D721Med (cell line): ENCODE measurements around the gene CYSLTR2.

Experiments
- DNase-seq: peaks from one replicate; pipeline ENCODE4 v3.0.0; 2011; ENCODE audit warnings: low spot score; ENCODE audit not compliant: insufficient read length
- FAIRE-seq: peaks from 2 replicates; lab custom pipeline; 2011; peaks lifted over from hg19 to GRCh38; lab: Jason Lieb, UNC
- TF ChIP-seq, protein P1 (sequence below): IDR thresholded peaks from 2 replicates; pipeline ENCODE4 v1.5.1; 2012; ENCODE audit warnings: mild to moderate bottlenecking, control low read depth; ENCODE audit not compliant: insufficient read depth; ENCODE audit errors: missing control alignments

The CYSLTR2 gene

DNA sequence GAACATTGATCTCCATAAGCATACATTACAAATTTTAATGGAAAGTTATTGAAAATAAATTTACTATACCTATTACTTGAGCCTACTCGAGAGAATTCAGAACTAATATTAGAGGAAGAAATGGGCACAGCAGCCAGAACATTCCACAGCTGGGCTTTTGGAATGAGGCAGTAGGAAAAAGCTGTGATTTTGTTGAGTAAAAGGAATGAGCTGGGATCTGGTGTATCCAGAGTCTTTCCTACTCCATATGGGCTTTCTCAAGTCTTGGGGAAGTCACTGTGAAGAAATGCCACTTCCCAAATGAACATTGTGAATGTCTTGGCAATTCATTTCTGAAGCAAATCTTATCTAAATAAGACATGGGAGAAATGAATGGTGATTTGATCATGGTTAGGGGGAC lies 93.1 kb downstream of the CYSLTR2 start:
- DNase-seq (no peak), FAIRE-seq (no peak)
- TF ChIP-seq, protein P1, sequence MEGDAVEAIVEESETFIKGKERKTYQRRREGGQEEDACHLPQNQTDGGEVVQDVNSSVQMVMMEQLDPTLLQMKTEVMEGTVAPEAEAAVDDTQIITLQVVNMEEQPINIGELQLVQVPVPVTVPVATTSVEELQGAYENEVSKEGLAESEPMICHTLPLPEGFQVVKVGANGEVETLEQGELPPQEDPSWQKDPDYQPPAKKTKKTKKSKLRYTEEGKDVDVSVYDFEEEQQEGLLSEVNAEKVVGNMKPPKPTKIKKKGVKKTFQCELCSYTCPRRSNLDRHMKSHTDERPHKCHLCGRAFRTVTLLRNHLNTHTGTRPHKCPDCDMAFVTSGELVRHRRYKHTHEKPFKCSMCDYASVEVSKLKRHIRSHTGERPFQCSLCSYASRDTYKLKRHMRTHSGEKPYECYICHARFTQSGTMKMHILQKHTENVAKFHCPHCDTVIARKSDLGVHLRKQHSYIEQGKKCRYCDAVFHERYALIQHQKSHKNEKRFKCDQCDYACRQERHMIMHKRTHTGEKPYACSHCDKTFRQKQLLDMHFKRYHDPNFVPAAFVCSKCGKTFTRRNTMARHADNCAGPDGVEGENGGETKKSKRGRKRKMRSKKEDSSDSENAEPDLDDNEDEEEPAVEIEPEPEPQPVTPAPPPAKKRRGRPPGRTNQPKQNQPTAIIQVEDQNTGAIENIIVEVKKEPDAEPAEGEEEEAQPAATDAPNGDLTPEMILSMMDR = no peak

DNA sequence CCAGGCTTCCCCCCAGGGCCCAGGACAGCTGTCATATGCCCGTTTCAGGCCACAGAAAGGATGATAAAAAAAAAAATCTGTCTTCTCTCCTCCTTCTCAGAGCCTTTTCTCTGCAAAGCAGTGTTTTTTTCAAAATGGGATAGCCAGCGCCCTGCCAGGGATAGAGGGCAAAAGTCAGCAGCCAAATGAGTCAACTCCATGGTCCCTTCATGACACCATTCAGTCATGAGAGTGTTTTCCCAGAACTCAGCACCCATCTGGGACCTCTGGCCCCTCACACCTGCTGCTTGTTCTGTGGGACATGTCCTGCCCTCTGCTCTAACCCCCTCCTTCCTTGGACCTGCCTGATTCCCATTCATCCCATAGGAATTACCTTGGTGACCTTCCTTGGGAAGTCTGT lies 95.0 kb downstream of the CYSLTR2 start:
- TF ChIP-seq, protein P1 = no peak
- DNase-seq (no peak), FAIRE-seq (no peak)

DNA sequence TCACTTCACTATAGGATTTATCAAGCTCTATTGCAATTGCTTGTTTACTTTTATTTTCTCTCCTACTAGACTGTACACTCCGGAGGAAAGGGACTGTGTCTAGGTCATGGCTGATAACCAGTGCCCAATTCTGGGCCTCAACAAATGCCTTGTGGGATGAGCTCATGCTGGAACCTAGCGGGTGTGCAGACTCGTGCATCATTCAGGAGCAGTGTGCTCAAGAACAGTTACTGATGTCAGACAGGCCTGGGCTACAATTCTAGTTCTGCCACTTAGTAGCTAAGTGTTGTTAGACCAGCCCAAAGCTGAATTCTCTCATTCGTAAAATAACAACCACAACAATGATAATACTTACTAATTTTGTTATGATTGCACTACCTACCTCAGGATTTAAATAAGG lies 95.4 kb downstream of the CYSLTR2 start:
- TF ChIP-seq, protein P1 = no peak
- no peak for DNase-seq
- FAIRE-seq = no peak

DNA sequence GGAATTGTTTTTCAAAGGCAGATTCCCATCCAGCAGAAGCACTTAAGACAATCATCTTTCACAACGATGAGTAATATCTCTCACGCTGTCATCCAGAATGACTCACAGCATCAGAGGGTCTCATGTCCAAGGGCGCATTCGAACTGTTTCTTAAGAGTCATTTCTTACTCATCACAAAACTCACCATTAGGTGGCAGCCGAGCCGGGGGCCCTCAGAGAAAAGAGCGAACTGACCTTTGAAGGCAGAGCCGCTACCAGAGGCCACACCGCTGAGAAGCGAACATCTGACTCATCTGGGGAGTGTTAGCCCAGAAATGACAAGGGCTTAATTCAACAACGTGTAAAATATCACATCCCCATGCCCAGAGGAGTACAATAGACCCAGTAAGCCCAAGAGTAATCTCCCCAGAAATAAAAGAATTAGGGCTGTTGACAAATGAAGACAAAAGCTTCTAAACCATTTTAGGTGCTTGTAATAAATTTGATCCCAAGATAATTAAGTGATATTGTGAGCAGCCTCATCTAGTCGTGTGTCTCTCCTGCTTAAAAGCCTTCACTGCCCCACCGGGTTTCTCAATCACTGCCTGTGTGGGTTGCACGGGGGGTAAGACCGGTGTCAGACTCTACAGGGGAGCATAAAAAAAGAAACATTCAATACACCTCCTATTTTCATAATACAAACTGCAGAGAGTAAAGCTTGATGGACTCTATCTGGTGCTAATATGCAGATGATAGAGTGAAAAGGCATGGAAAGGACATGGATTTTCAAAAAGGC lies 96.2 kb downstream of the CYSLTR2 start:
- no peak for FAIRE-seq
- no peak for DNase-seq
- TF ChIP-seq, protein P1 = peak; percentile 9

DNA sequence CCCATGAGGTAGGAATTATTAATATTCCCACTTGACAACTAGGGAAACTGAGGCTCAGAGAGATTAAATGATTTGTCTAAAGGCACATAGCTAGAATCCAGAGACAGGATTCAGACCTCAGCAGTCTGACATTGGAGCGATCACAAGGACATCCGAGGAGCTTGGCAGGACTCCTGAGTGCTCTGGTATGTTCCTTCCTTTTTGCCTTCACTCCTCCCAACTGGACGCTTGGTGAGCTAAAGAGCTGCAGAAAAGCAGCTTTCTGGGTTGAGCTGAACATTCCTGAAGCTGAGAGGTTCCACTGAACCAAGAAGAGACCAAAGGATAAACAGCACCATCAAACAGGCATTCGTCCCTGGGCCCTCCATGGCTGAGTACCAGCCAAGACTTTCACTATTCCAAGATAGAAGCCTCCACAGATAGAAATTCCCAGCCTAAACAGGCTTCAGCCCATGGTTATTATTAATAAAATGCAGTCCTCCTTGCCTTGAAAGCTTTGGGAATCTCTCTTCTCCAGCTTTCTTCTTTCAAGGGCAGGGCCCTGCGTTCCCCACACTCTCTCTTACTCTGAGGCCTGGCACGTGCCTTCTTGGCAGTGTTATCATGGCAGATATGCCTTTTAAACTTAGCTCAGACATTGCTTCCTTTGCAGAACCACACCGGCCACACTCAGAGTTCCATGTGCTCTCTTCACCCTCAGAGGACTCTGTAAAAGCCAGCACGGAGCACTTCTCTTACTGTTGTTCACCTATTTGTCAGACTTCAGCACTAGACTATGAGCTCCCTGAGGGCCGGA lies 97.1 kb downstream of the CYSLTR2 start:
- FAIRE-seq (no peak), DNase-seq (no peak)
- TF ChIP-seq, protein P1 = no peak

DNA sequence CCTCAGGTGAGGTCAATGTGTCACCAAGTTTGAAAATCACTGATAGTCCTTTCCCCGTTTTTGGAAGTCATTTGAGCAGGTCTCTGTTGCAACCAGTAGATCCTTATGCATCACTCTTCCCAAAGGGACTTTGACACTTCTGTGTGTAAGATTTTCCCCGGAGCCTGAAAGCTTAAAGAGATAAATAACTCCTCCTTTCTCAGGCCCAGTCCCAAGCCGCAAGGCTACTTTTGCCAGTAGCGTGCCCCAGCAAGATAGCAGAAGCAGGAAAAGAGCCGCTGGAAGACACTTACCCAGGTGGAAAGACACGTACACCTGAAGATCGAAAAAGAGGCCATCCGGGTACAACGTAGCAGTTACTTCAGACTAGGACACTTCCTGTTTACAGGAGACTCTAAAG lies 106.9 kb downstream of the CYSLTR2 start:
- DNase-seq (no peak), FAIRE-seq (no peak)
- TF ChIP-seq, protein P1 = no peak
